ENCODE results near the gene FBXO24. TPM values are rescaled to one million over a fixed set of nuclear protein-coding genes. Genes with fewer than 3 reads are reported as not detected.

The FBXO24 gene
- total and polyA plus RNA-seq, 7 donors = 0.13 to 1.1 (median 0.30) TPM

GRCh38 chr7:100567031-100567730, 18.9 kb upstream of the FBXO24 start:
- WGBS, 3 donors = 59 to 72% (median 62%) methylated on average over 12 of the region's 12 CpGs
- intact Hi-C loops (cut with DNase I) = no loop called here
- DNase-seq (no peak), ATAC-seq (no peak)
- Histone ChIP-seq H3K36me3 (ENCODE audit: insufficient read depth in 1 of 2, low read depth in 1 of 2) (no peaks in the 10 kb centered on the region), H3K27me3 (ENCODE audit: insufficient read depth in 3 of 3, low read length in 2 of 3) (peaks cover 0 to 19% (median 5%) of the 10 kb centered on the region in 3 donors), H3K9me3 (no peaks in the 10 kb centered on the region), H3K4me3 (no peak overlapping the region), H3K4me1 (no peaks in the 10 kb centered on the region), H3K27ac (no peak overlapping the region)
- no peak for TF ChIP-seq CTCF (IDR thresholded peaks at IDR 0.05)

GRCh38 chr7:100567751-100568175, 18.4 kb upstream of the FBXO24 start:
- no peak for TF ChIP-seq CTCF (IDR thresholded peaks at IDR 0.05)
- no peak overlapping the region for H3K27ac ChIP-seq
- no peaks in the 10 kb centered on the region for H3K4me1 ChIP-seq
- H3K36me3 ChIP-seq (ENCODE audit: insufficient read depth in 1 of 2, low read depth in 1 of 2) = peaks cover 0 to 5% of the 10 kb centered on the region in 2 donors
- H3K4me3 ChIP-seq = no peak overlapping the region
- no peak for DNase-seq
- 34 to 37% (median 36%) methylated on average over 3 of the region's 3 CpGs for WGBS, 3 donors
- intact Hi-C loops (cut with DNase I) = no loop called here
- peaks cover 0 to 22% (median 5%) of the 10 kb centered on the region in 3 donors for H3K27me3 ChIP-seq (ENCODE audit: insufficient read depth in 3 of 3, low read length in 2 of 3)
- H3K9me3 ChIP-seq = no peaks in the 10 kb centered on the region
- no peak for ATAC-seq

- no peak for ATAC-seq
- WGBS, 3 donors = 48 to 62% (median 55%) methylated on average over 8 to 11 of the region's 11 CpGs
- Histone ChIP-seq H3K4me3 (no peak overlapping the region), H3K9me3 (no peaks in the 10 kb centered on the region), H3K27ac (no peak overlapping the region), H3K36me3 (ENCODE audit: insufficient read depth in 1 of 2, low read depth in 1 of 2) (peaks cover 0 to 9% of the 10 kb centered on the region in 2 donors), H3K27me3 (ENCODE audit: insufficient read depth in 3 of 3, low read length in 2 of 3) (peaks cover 0 to 25% (median 8%) of the 10 kb centered on the region in 3 donors), H3K4me1 (no peaks in the 10 kb centered on the region)
- intact Hi-C loops (cut with DNase I) = no loop called here
- no peak for TF ChIP-seq CTCF (IDR thresholded peaks at IDR 0.05)
- DNase-seq = peak in 1 of 2 donors; percentile 19
Measured at GRCh38 chr7:100568176-100568895, 17.8 kb upstream of the FBXO24 start.

- H3K36me3 ChIP-seq (ENCODE audit: insufficient read depth in 1 of 2, low read depth in 1 of 2) = peaks cover 3 to 18% of the 10 kb centered on the region in 2 donors
- intact Hi-C loops (cut with DNase I) = no loop called here
- TF ChIP-seq CTCF (IDR thresholded peaks at IDR 0.05) = no peak
- WGBS, 3 donors = 22 to 23% (median 22%) methylated on average over 33 to 36 of the region's 36 CpGs
- H3K9me3 ChIP-seq = no peaks in the 10 kb centered on the region
- ATAC-seq (peak; percentile 40 to 62 (median 48)), DNase-seq (peak; percentile 51 to 67)
- H3K27ac ChIP-seq = no peak overlapping the region
- H3K4me3 ChIP-seq = peak overlapping the region; percentile 27
- H3K4me1 ChIP-seq = no peaks in the 10 kb centered on the region
- H3K27me3 ChIP-seq (ENCODE audit: insufficient read depth in 3 of 3, low read length in 2 of 3) = peaks cover 0 to 31% (median 11%) of the 10 kb centered on the region in 3 donors
Measured at GRCh38 chr7:100568896-100569844, 17.0 kb upstream of the FBXO24 start.
